ENCODE measurements around the gene CDK6. TPM values are rescaled to one million over a fixed set of nuclear protein-coding genes. Genes with fewer than 3 reads are reported as not detected.

The CDK6 gene
- total RNA-seq, 1 donor from 2014 or later: 7.3 TPM

DNA sequence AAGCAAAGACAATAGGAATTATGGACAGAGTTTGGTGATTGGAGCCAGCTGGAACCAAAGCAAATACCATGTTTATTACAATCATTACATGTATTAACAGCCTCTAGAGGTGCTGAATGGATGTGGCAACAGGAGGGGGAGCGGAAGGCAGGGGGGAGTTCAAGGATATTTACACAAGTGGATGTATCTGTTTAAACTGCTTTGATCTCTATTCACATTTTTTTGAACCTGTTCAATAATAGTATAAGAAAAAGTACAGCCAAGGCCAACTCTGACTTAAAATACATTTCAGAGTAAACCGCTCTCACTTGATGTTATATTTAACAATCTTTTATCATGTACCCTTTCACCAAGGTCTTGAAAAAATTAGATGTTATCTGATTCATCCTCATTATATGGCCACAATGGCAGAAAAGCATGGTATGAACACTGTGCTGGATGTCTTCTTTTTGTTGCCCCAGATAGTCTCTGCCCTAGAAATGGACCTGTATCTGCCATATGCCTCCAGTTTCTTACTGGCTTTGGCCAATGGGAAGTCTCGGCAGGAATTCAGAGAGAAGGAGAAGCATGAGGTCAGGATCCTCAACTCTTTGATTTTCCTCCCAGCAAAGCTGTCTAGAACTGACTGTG, 158.0 kb downstream of the CDK6 start:
- Histone ChIP-seq H3K4me1 (peaks cover 0 to 9% of the 10 kb centered on the region in 2 donors), H3K27me3 (no peaks in the 10 kb centered on the region), H3K27ac (no peak overlapping the region), H3K36me3 (no peaks in the 10 kb centered on the region), H3K4me3 (no peak overlapping the region), H3K9me3 (no peaks in the 10 kb centered on the region)
- intact Hi-C loops (cut with DNase I): no loop called here
- no peak for DNase-seq (ENCODE audit: low spot score in 2 of 2)
- TF ChIP-seq, protein P1, sequence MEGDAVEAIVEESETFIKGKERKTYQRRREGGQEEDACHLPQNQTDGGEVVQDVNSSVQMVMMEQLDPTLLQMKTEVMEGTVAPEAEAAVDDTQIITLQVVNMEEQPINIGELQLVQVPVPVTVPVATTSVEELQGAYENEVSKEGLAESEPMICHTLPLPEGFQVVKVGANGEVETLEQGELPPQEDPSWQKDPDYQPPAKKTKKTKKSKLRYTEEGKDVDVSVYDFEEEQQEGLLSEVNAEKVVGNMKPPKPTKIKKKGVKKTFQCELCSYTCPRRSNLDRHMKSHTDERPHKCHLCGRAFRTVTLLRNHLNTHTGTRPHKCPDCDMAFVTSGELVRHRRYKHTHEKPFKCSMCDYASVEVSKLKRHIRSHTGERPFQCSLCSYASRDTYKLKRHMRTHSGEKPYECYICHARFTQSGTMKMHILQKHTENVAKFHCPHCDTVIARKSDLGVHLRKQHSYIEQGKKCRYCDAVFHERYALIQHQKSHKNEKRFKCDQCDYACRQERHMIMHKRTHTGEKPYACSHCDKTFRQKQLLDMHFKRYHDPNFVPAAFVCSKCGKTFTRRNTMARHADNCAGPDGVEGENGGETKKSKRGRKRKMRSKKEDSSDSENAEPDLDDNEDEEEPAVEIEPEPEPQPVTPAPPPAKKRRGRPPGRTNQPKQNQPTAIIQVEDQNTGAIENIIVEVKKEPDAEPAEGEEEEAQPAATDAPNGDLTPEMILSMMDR (IDR thresholded peaks at IDR 0.05): no peak

DNA sequence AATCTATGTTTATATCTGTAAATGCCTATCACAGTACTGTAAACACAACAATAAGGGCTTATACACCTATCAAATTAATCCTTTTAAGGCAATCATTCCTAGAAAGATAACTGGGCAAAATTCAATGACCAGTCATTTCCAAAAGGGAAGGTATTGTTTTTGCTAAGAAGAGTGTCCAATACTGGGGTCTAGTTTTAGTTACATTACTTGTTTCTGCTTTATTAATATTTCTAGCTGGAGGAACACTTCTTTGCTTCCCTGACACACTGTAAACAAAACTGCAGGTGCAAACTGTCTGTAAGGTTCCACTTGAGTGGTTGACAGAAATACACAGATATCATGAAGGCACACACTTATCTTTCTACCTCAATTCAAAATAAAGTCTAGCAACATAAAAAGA, 162.0 kb downstream of the CDK6 start:
- intact Hi-C loops (cut with DNase I): no loop called here
- H3K27ac ChIP-seq: no peak overlapping the region
- peaks cover 0 to 5% of the 10 kb centered on the region in 2 donors for H3K4me1 ChIP-seq
- H3K36me3 ChIP-seq: peaks cover 0 to 4% of the 10 kb centered on the region in 2 donors
- H3K9me3 ChIP-seq: no peaks in the 10 kb centered on the region
- no peak for DNase-seq (ENCODE audit: low spot score in 2 of 2)
- TF ChIP-seq, protein P1 (IDR thresholded peaks at IDR 0.05): no peak
- H3K27me3 ChIP-seq: no peaks in the 10 kb centered on the region
- no peak overlapping the region for H3K4me3 ChIP-seq

DNA sequence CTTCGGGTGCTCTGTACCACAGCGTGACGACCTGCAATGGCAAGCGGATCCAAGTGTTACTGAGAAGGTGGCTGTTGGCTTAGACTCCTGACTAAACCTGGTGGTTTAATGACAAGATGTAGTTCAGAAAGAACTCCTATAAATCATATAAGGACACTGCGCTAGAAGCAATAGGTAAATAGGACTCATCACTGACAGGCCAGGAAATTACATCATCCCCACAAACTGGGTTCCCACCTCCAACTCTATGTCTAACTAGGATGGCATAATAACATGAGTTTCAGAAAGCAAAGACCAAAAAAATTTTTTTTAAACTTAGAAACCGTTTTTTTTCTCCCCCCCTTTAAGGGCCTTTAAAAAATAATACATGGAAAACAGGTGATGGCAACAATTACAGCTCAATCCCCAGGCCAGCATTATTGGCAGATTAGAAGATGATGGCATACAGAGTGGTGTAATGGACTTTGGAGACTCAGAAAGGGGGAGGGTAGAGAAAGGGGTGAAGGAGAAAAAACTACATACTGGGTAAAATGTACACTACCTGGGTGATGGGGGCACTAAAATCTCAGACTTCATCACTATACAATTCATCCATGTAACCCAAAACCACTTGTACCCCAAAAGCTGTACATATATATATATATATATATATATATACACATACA, 164.7 kb downstream of the CDK6 start:
- no peak for DNase-seq (ENCODE audit: low spot score in 2 of 2)
- Histone ChIP-seq H3K4me3 (no peak overlapping the region), H3K27me3 (no peaks in the 10 kb centered on the region), H3K36me3 (peaks cover 0 to 4% of the 10 kb centered on the region in 2 donors), H3K27ac (no peak overlapping the region), H3K4me1 (peaks cover 0 to 5% of the 10 kb centered on the region in 2 donors), H3K9me3 (no peaks in the 10 kb centered on the region)
- TF ChIP-seq, protein P1 (IDR thresholded peaks at IDR 0.05): no peak
- intact Hi-C loops (cut with DNase I): no loop called here

DNA sequence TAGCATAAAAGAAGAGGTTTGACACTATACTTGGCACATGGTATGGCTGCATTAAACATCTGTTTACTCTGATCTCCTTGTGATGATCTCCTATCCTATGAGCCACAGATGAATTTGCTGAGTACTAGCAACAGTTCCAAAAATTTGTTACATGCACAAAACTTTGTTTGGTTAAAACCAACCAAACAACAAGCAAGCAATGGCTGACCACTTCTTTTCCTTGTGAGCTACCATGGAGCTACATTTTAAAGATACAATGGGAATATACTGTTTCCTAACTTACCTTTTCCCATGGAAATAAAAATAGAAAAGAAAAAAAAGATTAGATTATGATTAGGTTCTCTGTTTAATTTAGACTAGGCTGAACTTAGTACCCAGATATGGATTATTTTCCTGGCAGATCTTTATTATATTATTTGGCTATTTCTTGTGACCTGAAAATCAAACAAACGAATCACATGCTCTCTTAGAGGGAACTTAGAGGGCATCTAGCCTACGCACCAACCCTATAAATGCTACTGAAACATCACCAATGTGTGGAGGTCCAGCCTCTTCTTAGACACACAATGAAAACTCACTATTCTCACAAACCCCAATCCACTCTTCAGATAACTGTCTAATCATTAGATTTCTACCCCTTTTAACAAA, 166.0 kb downstream of the CDK6 start:
- Histone ChIP-seq H3K4me1 (peaks cover 0 to 5% of the 10 kb centered on the region in 2 donors), H3K4me3 (no peak overlapping the region), H3K27ac (no peak overlapping the region), H3K36me3 (peaks cover 0 to 4% of the 10 kb centered on the region in 2 donors), H3K27me3 (no peaks in the 10 kb centered on the region), H3K9me3 (no peaks in the 10 kb centered on the region)
- TF ChIP-seq, protein P1 (IDR thresholded peaks at IDR 0.05): no peak
- intact Hi-C loops (cut with DNase I): no loop called here
- DNase-seq (ENCODE audit: low spot score in 2 of 2): no peak

- H3K4me3 ChIP-seq: no peak overlapping the region
- H3K4me1 ChIP-seq: peaks cover 0 to 5% of the 10 kb centered on the region in 2 donors
- peaks cover 0 to 4% of the 10 kb centered on the region in 2 donors for H3K36me3 ChIP-seq
- TF ChIP-seq, protein P1 (IDR thresholded peaks at IDR 0.05): no peak
- no peaks in the 10 kb centered on the region for H3K9me3 ChIP-seq
- intact Hi-C loops (cut with DNase I): no loop called here
- H3K27me3 ChIP-seq: no peaks in the 10 kb centered on the region
- DNase-seq (ENCODE audit: low spot score in 2 of 2): no peak
- no peak overlapping the region for H3K27ac ChIP-seq
Observed at GRCh38 chr7:92669616-92670165, 166.7 kb downstream of the CDK6 start.

Measured in ascending aorta (tissue), 2 donors.